Right atrium auricular region (tissue), 2 donors: Measurements from ENCODE around the gene MFSD2A. TPM values are rescaled to one million over a fixed set of nuclear protein-coding genes. Genes with fewer than 3 reads are reported as not detected.

Experiments used
- DNase-seq: peaks from one replicate; pipeline ENCODE4 v3.0.0-alpha.2; 2019; ENCODE audit warnings: low spot score
- H3K27ac ChIP-seq, 2 donors: fragments of 200-600 bp; sonication (generic); 1 replicate in 1 of 2; 2 replicates in 1 of 2; pipeline ENCODE4 v1.5.1; 2016 to 2019
- H3K27me3 ChIP-seq, 2 donors: fragments of 200-600 bp; sonication (generic); one replicate each; pipeline versions ENCODE4 v1.5.1 to v1.6.0; 2017 to 2019
- H3K36me3 ChIP-seq: fragments of 200-600 bp; sonication (generic); one replicate; pipeline ENCODE4 v1.5.1; 2016
- H3K4me1 ChIP-seq, 2 donors: fragments of 200-600 bp; sonication (generic); one replicate each; pipeline versions ENCODE4 v1.5.1 to v1.6.0; 2017 to 2019
- H3K4me3 ChIP-seq, 2 donors: fragments of 200-600 bp; sonication (generic); 1 replicate in 1 of 2; 2 replicates in 1 of 2; pipeline ENCODE4 v1.5.1; 2017 to 2019; ENCODE audit warnings: mild to moderate bottlenecking in 1 of 2, moderate library complexity in 1 of 2
- H3K9me3 ChIP-seq, 2 donors: fragments of 200-600 bp; sonication (generic); one replicate each; pipeline ENCODE4 v1.5.1; 2019
- total RNA-seq, 2 donors: library from RNA; depleted of rRNA; stranded (reverse); fragments of >200 nt; gene quantifications; one replicate each; pipeline ENCODE4 v1.1.0, GENCODE V29; 2016
- TF ChIP-seq, protein P1 (sequence below), 2 donors: fragments of 200-600 bp; sonication (generic); IDR thresholded peaks; one replicate each; pipeline ENCODE4 v1.5.1; 2019; ENCODE audit warnings: antibody characterized with exemption in 2 of 2

Gene MFSD2A
- total RNA-seq, 2 donors from 2014 or later: 2.6 to 5.1 TPM

DNA sequence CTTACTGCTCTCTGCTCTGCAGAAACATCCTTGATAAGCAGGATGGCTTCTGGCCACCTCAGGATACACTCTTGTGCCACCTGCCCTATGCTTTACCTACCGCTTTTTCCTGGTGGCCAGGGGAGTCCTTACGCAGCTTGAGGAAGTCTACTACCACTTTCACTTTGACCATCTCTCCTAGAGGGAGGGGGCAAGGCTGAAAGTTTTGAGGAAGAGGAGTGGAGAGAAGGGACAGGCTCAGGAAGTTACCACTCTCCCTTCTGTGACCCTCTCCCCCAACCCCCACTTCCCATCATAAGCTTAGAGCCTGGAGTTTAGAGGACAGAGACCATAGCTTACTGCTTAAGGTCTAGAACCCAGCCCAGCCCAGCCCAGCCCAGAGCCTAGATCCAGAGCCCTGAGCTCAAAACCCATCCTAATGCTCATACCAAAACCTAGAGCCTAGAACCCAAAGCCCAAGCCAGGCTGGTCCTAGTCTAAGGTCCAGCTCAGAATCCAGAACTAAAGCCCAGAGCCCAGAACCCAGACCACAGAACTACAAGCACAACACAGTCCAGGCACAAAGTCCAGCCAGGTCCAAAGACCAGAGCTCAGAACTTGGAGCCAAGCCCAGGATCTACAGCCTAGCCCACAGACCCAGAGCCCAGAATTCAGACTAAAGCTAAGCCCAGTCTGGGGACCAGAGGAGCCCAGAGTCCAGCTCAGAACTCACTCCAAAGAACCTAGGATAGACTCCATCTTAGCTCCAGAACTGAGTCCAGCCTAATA is 18.0 kb upstream of the MFSD2A start:
- TF ChIP-seq, protein P1, sequence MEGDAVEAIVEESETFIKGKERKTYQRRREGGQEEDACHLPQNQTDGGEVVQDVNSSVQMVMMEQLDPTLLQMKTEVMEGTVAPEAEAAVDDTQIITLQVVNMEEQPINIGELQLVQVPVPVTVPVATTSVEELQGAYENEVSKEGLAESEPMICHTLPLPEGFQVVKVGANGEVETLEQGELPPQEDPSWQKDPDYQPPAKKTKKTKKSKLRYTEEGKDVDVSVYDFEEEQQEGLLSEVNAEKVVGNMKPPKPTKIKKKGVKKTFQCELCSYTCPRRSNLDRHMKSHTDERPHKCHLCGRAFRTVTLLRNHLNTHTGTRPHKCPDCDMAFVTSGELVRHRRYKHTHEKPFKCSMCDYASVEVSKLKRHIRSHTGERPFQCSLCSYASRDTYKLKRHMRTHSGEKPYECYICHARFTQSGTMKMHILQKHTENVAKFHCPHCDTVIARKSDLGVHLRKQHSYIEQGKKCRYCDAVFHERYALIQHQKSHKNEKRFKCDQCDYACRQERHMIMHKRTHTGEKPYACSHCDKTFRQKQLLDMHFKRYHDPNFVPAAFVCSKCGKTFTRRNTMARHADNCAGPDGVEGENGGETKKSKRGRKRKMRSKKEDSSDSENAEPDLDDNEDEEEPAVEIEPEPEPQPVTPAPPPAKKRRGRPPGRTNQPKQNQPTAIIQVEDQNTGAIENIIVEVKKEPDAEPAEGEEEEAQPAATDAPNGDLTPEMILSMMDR (IDR thresholded peaks at IDR 0.05): no peak
- Histone ChIP-seq H3K4me3 (no peak overlapping the region), H3K36me3 (no peaks in the 10 kb centered on the region), H3K27me3 (no peaks in the 10 kb centered on the region), H3K27ac (no peak overlapping the region), H3K4me1 (no peaks in the 10 kb centered on the region), H3K9me3 (no peaks in the 10 kb centered on the region)
- no peak for DNase-seq

DNA sequence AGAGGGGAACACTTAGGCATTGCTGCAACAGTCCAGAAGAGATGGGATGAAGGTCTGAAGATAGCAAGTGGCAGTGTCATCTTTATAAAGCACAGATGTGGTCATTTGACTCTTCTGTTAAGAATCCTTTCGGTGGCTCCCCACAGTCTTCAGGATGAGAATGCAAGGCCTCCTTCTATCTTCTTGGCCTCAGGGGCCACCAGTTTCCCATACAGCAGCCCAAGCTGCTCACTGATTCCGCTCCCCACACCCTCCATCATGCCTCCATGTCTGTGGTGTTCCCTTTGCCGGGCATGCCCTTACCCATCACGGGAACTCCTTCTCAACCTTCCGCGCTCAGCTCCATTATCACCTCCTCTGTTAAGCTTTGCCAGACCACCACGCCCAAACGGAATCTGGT is 16.1 kb upstream of the MFSD2A start:
- Histone ChIP-seq H3K4me3 (no peak overlapping the region), H3K4me1 (no peaks in the 10 kb centered on the region), H3K27ac (no peak overlapping the region), H3K27me3 (no peaks in the 10 kb centered on the region), H3K9me3 (no peaks in the 10 kb centered on the region), H3K36me3 (no peaks in the 10 kb centered on the region)
- DNase-seq: no peak
- TF ChIP-seq, protein P1 (IDR thresholded peaks at IDR 0.05): no peak

DNA sequence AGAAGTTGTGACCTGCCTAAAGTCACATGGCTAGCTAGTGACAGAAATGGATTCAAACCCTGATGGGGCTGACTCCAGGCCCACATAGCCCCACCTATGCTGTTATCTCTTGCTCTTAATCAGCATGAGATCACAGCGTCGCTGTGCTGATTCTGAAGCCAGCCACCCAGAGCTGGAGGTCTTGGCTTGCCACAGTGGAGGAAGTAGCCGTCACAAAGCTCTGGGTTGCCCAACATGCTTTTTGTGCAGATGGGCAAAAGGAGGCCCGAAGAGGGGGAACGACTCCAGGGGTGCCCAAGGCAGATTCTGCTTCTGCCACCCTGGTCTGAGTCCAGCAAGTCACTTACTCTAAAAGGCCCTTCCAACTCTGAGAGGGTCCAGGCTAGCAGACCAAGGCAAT is 14.7 kb upstream of the MFSD2A start:
- no peak overlapping the region for H3K27ac ChIP-seq

DNA sequence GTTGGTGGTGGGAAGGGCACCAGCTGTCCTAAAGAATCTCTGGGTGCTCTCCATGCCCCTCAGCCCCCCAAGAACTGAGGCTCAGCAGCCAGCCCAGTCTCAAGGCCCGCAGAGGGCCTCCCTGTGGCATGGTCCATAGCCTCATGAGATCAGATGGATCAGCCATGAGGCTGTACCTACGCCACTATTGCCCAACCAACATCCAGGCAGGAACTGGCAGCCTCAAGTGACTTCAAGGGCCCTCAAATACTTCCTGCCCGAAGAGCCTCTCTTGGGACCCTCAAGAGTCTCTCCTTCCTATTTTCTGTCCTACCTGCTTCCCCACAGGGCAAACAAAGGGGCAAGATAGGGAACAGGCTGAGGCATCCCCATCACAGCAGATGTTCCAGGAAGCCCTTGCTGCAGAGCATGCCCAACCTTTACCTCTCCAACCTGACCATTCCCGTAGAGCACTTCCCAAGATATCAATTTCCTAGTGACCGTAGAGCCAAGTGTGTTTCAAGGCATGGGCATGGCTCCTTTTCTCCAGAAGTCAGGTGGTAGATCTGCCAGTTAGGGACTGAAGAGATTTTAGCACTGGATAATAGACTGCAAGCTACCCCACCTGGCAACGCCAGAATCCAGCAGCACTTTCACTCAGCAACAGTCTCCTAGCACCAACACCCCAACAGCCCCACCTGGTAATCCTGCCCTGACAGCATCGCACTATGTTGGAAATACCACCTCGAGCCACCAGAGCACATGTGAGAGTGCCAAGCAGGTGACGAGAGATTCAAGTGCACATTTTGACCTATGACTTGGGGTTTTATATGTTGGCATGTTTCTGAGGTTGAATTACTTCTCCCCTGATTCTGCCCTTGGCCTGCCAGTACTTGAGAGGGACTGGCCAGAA is 13.7 kb upstream of the MFSD2A start:
- H3K27ac ChIP-seq: no peak overlapping the region
- H3K4me1 ChIP-seq: no peaks in the 10 kb centered on the region
- no peaks in the 10 kb centered on the region for H3K27me3 ChIP-seq
- H3K36me3 ChIP-seq: no peaks in the 10 kb centered on the region
- DNase-seq: no peak
- H3K4me3 ChIP-seq: no peak overlapping the region
- no peaks in the 10 kb centered on the region for H3K9me3 ChIP-seq
- TF ChIP-seq, protein P1 (IDR thresholded peaks at IDR 0.05): no peak

More for the DNA sequence above, 14.7 kb upstream of the MFSD2A start:
- Histone ChIP-seq H3K36me3 (no peaks in the 10 kb centered on the region), H3K4me1 (no peaks in the 10 kb centered on the region), H3K4me3 (no peak overlapping the region), H3K27me3 (no peaks in the 10 kb centered on the region), H3K9me3 (no peaks in the 10 kb centered on the region)
- TF ChIP-seq, protein P1 (IDR thresholded peaks at IDR 0.05): no peak
- DNase-seq: no peak

DNA sequence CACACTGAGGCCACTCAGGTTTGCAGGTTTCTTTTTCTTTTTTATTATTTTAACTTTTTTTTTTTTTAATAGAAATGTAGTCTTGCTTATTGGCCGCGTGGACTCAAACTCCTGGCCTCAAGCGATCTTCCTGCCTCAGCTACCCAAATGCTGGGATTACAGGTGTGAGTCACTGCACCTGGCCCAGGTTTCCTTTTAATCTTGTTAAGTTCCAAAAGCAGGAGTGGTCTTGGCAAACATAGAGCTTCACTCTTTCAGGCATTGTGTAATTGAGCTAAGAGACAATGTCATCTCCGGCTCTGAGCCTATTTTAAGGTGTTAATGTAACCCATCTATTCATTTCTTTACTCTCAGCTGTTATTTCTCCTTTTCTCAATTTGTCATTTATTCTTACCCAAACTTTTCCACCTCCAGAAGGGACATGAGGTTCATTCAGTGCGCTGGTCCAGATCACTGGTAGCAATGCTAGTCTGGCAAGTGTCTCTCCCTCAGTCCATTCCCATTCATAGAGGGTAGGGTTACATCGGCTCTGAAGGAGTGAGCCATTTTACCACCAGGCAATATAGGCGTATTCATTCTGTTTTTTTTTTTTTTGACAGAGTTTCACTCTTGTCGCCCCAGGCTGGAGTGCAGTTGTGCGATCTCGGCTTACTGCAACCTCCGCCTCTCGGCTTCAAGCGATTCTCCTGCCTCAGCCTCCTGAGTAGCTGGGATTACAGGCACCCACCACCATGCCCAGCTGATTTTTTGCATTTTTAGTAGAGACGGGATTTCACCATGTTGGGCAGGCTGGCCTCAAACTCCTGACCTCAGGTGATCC is 11.3 kb upstream of the MFSD2A start:
- no peak overlapping the region for H3K4me3 ChIP-seq
- H3K36me3 ChIP-seq: no peaks in the 10 kb centered on the region
- no peaks in the 10 kb centered on the region for H3K4me1 ChIP-seq
- H3K27ac ChIP-seq: no peak overlapping the region
- no peak for DNase-seq
- TF ChIP-seq, protein P1 (IDR thresholded peaks at IDR 0.05): no peak
- H3K9me3 ChIP-seq: no peaks in the 10 kb centered on the region
- no peaks in the 10 kb centered on the region for H3K27me3 ChIP-seq
